Astrocyte (in vitro differentiated cells and primary cell): ENCODE measurements around the gene ADARB2. TPM values are rescaled to one million over a fixed set of nuclear protein-coding genes. Genes with fewer than 3 reads are reported as not detected.

Experiments used
- DNase-seq: peaks from one replicate; pipeline ENCODE4 v3.0.0-alpha.2; 2010; ENCODE audit warnings: low read depth
- FAIRE-seq: peaks from 2 replicates; lab custom pipeline; 2011; peaks lifted over from hg19 to GRCh38; lab: Jason Lieb, UNC
- H2AFZ ChIP-seq: 2 replicates; pipeline ENCODE4 v1.6.0; 2012; ENCODE audit warnings: low read depth, low read length, inconsistent platforms
- H3K27ac ChIP-seq: 2 replicates; pipeline ENCODE4 v1.5.1; 2011; ENCODE audit warnings: low read depth, low read length, inconsistent platforms
- H3K27me3 ChIP-seq: 2 replicates; pipeline ENCODE4 v1.6.0; 2011; ENCODE audit warnings: low read length, inconsistent platforms; ENCODE audit not compliant: insufficient read depth
- H3K36me3 ChIP-seq: 2 replicates; pipeline ENCODE4 v1.5.1; 2011; ENCODE audit warnings: low read length, inconsistent platforms; ENCODE audit not compliant: insufficient read depth
- H3K4me1 ChIP-seq: 2 replicates; pipeline ENCODE4 v1.5.1; 2011; ENCODE audit warnings: low read length, inconsistent platforms; ENCODE audit not compliant: insufficient read depth
- H3K4me2 ChIP-seq: 2 replicates; pipeline ENCODE4 v1.6.0; 2012; ENCODE audit warnings: low read length, inconsistent platforms
- H3K4me3 ChIP-seq: 2 replicates; pipeline ENCODE4 v1.5.1; 2011; ENCODE audit warnings: low read depth, mild to moderate bottlenecking, low read length, inconsistent platforms; ENCODE audit not compliant: insufficient read depth
- H3K79me2 ChIP-seq: 2 replicates; pipeline ENCODE4 v1.6.0; 2012; ENCODE audit warnings: mild to moderate bottlenecking, low read length, inconsistent platforms; ENCODE audit not compliant: insufficient read depth
- H3K9ac ChIP-seq: 2 replicates; pipeline ENCODE4 v1.6.0; 2012; ENCODE audit warnings: mild to moderate bottlenecking, low read length, inconsistent platforms
- H3K9me3 ChIP-seq: 2 replicates; pipeline ENCODE4 v1.5.1; 2012; ENCODE audit warnings: low read depth, mild to moderate bottlenecking, low read length, inconsistent platforms; ENCODE audit not compliant: insufficient read depth
- H4K20me1 ChIP-seq: 2 replicates; pipeline ENCODE4 v1.6.0; 2012; ENCODE audit warnings: low read length, inconsistent platforms; ENCODE audit not compliant: insufficient read depth
- H3K27ac Mint-ChIP-seq: one replicate; pipeline ENCODE4 v1.8.0; 2021; ENCODE audit warnings: mild to moderate bottlenecking, mixed read lengths; ENCODE audit not compliant: unreplicated experiment
- H3K27me3 Mint-ChIP-seq: one replicate; pipeline ENCODE4 v1.8.0; 2021; ENCODE audit warnings: low read depth, mixed read lengths; ENCODE audit not compliant: unreplicated experiment
- H3K36me3 Mint-ChIP-seq: one replicate; pipeline ENCODE4 v1.8.0; 2021; ENCODE audit warnings: low read depth, mixed read lengths; ENCODE audit not compliant: unreplicated experiment
- H3K4me1 Mint-ChIP-seq: one replicate; pipeline ENCODE4 v1.8.0; 2021; ENCODE audit warnings: low read depth, mixed read lengths; ENCODE audit not compliant: unreplicated experiment
- H3K4me3 Mint-ChIP-seq: one replicate; pipeline ENCODE4 v1.8.0; 2021; ENCODE audit warnings: mild to moderate bottlenecking, moderate library complexity, mixed read lengths; ENCODE audit not compliant: unreplicated experiment
- H3K9me3 Mint-ChIP-seq: one replicate; pipeline ENCODE4 v1.8.0; 2021; ENCODE audit warnings: mild to moderate bottlenecking, mixed read lengths; ENCODE audit not compliant: unreplicated experiment
- EZH2 ChIP-seq: IDR thresholded peaks from 2 replicates; pipeline ENCODE4 v1.6.1; 2012; ENCODE audit warnings: mild to moderate bottlenecking, low read length, inconsistent platforms; ENCODE audit not compliant: insufficient read depth
- total RNA-seq: library from RNA; stranded (reverse); gene quantifications from 2 replicates; pipeline ENCODE4 v1.2.1, GENCODE V29; 2021
- TF ChIP-seq, protein P1 (sequence below): IDR thresholded peaks from 2 replicates; pipeline ENCODE4 v1.5.1; 2011; ENCODE audit warnings: low read depth, mild to moderate bottlenecking, inconsistent platforms, low read length, moderate library complexity; ENCODE audit not compliant: insufficient read depth

The ADARB2 gene
- total RNA-seq, 1 donor from 2014 or later = 0.18 TPM

- no peak overlapping the region for H3K4me3 Mint-ChIP-seq
- H3K27me3 Mint-ChIP-seq = peaks cover 61% of the 10 kb centered on the region
- no peaks in the 10 kb centered on the region for H3K4me1 Mint-ChIP-seq
These were observed 558.8 kb downstream of the ADARB2 start for GRCh38 chr10:1178506-1178905.

GRCh38 chr10:1177936-1178335 is 559.4 kb downstream of the ADARB2 start:
- H3K4me2 ChIP-seq = no peak overlapping the region
- no peak for TF ChIP-seq EZH2
- TF ChIP-seq, protein P1, sequence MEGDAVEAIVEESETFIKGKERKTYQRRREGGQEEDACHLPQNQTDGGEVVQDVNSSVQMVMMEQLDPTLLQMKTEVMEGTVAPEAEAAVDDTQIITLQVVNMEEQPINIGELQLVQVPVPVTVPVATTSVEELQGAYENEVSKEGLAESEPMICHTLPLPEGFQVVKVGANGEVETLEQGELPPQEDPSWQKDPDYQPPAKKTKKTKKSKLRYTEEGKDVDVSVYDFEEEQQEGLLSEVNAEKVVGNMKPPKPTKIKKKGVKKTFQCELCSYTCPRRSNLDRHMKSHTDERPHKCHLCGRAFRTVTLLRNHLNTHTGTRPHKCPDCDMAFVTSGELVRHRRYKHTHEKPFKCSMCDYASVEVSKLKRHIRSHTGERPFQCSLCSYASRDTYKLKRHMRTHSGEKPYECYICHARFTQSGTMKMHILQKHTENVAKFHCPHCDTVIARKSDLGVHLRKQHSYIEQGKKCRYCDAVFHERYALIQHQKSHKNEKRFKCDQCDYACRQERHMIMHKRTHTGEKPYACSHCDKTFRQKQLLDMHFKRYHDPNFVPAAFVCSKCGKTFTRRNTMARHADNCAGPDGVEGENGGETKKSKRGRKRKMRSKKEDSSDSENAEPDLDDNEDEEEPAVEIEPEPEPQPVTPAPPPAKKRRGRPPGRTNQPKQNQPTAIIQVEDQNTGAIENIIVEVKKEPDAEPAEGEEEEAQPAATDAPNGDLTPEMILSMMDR = no peak
- no peaks in the 10 kb centered on the region for H3K9me3 Mint-ChIP-seq
- no peaks in the 10 kb centered on the region for H3K36me3 ChIP-seq
- H3K4me3 ChIP-seq = no peak overlapping the region
- no peaks in the 10 kb centered on the region for H3K4me1 ChIP-seq
- no peak overlapping the region for H3K27ac ChIP-seq
- no peak overlapping the region for H3K4me3 Mint-ChIP-seq
- FAIRE-seq = no peak
- H2AFZ ChIP-seq = no peak overlapping the region
- H3K36me3 Mint-ChIP-seq = no peaks in the 10 kb centered on the region
- H3K4me1 Mint-ChIP-seq = no peaks in the 10 kb centered on the region
- peaks cover 60% of the 10 kb centered on the region for H3K27me3 Mint-ChIP-seq
- no peaks in the 10 kb centered on the region for H3K79me2 ChIP-seq
- H3K9ac ChIP-seq = no peak overlapping the region
- no peaks in the 10 kb centered on the region for H4K20me1 ChIP-seq
- H3K9me3 ChIP-seq = no peaks in the 10 kb centered on the region
- no peak overlapping the region for H3K27ac Mint-ChIP-seq
- no peak for DNase-seq
- no peaks in the 10 kb centered on the region for H3K27me3 ChIP-seq

More at GRCh38 chr10:1178506-1178905, 558.8 kb downstream of the ADARB2 start:
- no peaks in the 10 kb centered on the region for H3K4me1 ChIP-seq
- no peak for DNase-seq
- H2AFZ ChIP-seq = no peak overlapping the region
- H3K9me3 ChIP-seq = no peaks in the 10 kb centered on the region
- H3K27ac ChIP-seq = no peak overlapping the region
- no peaks in the 10 kb centered on the region for H3K27me3 ChIP-seq
- no peaks in the 10 kb centered on the region for H3K36me3 ChIP-seq
- Mint-ChIP-seq H3K36me3 (no peaks in the 10 kb centered on the region), H3K9me3 (no peaks in the 10 kb centered on the region), H3K27ac (no peak overlapping the region)
- H3K9ac ChIP-seq = no peak overlapping the region
- H3K79me2 ChIP-seq = no peaks in the 10 kb centered on the region
- FAIRE-seq = no peak
- no peak overlapping the region for H3K4me3 ChIP-seq
- no peak overlapping the region for H3K4me2 ChIP-seq
- H4K20me1 ChIP-seq = no peaks in the 10 kb centered on the region
- no peak for TF ChIP-seq EZH2
- TF ChIP-seq, protein P1 = no peak

- Mint-ChIP-seq H3K36me3 (no peaks in the 10 kb centered on the region), H3K4me1 (no peaks in the 10 kb centered on the region), H3K9me3 (no peaks in the 10 kb centered on the region), H3K27ac (no peak overlapping the region), H3K4me3 (no peak overlapping the region), H3K27me3 (peaks cover 67% of the 10 kb centered on the region)
- Histone ChIP-seq H2AFZ (no peak overlapping the region), H3K4me1 (no peaks in the 10 kb centered on the region), H3K4me3 (no peak overlapping the region), H3K9ac (no peak overlapping the region), H3K9me3 (peaks cover 3% of the 10 kb centered on the region), H3K27me3 (no peaks in the 10 kb centered on the region), H3K27ac (no peak overlapping the region), H3K36me3 (no peaks in the 10 kb centered on the region), H3K4me2 (no peak overlapping the region), H3K79me2 (no peaks in the 10 kb centered on the region), H4K20me1 (no peaks in the 10 kb centered on the region)
- no peak for TF ChIP-seq EZH2
- TF ChIP-seq, protein P1 = no peak
- FAIRE-seq (no peak), DNase-seq (no peak)
These were observed 561.3 kb downstream of the ADARB2 start for GRCh38 chr10:1175956-1176565.
